Colonic mucosa (tissue), 4 donors: ENCODE data around the gene IFFO2. TPM values are rescaled to one million over a fixed set of nuclear protein-coding genes. Genes with fewer than 3 reads are reported as not detected.
A peak's percentile ranks its signal among the peaks of the same experiment; 100 is the strongest.

ENCODE experiments used
- DNase-seq: peaks from one replicate; pipeline ENCODE4 v3.0.0-alpha.2; 2020
- H3K27ac ChIP-seq: fragments of 200-600 bp; one replicate; pipeline ENCODE4 v1.8.0; 2021
- H3K27me3 ChIP-seq: fragments of 200-600 bp; one replicate; pipeline ENCODE4 v1.8.0; 2021
- H3K36me3 ChIP-seq: fragments of 200-600 bp; one replicate; pipeline ENCODE4 v1.8.0; 2021
- H3K4me1 ChIP-seq: fragments of 200-600 bp; one replicate; pipeline ENCODE4 v1.8.0; 2021; ENCODE audit warnings: mild to moderate bottlenecking
- H3K4me3 ChIP-seq: fragments of 200-600 bp; one replicate; pipeline ENCODE4 v1.8.0; 2021
- H3K9ac ChIP-seq, 2 donors: one replicate each; pipeline ENCODE4 v1.7.0; 2013; ENCODE audit warnings: control low read depth in 2 of 2, low read depth in 2 of 2, low read length in 2 of 2
- H3K9me3 ChIP-seq: fragments of 200-600 bp; one replicate; pipeline ENCODE4 v1.8.0; 2021
- intact Hi-C: fragments of 100-400 bp; cut with DNase I; formaldehyde crosslinking; loops from one replicate; pipeline ENCODE4 v1.14.1; 2022
- total RNA-seq, 2 donors: library from RNA; stranded (reverse); fragmentation: NEBNext Ultra II Directional in 1 of 2; extraction: Animal tissue kit (Norgen Biotek cat#: 25700) in 1 of 2; gene quantifications; one replicate each; pipeline ENCODE4 v1.2.1, GENCODE V29; 2021
- TF ChIP-seq, protein P1 (sequence below): fragments of 200-600 bp; IDR thresholded peaks from one replicate; pipeline ENCODE4 v1.8.0; 2022; ENCODE audit warnings: antibody characterized with exemption, mild to moderate bottlenecking
- donor health status: healthy.
- donor health status: DM: no; HTN: no; CAD: no.
- donor health status: DM: no; HTN: no; CAD: no.

IFFO2 gene
- total RNA-seq, 2 donors from 2014 or later = 5.6 to 14.0 TPM

DNA sequence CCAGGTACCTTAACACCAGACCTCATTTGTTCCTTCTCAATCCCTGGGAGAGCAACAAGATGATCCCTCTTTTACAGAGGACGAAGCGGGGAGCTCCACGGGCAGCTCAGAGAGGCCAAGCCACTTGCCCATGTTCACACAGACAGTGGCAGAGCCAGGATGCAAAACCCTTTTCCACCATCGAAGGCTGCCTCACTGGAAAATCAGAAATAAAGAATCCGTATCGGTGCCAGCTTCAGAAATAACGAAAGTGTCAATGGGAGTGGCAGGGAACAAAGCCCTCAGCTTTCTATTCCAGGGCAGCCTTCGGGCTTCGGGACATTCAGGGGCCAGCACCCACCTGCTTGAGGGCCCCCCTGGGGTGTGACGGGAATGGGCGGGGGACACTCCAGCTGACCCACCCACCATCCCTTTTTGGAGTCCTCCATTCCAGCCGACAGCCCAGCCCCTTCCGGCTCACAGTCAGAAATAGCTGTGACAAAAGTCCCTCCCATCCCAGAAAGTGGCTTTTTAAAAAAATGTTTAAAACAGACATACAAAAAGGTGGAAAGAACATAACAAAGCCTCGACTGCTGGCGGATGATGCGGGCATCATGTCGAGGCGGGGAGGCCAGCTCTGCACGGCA, 6.0 kb downstream of the IFFO2 start:
- intact Hi-C loops = no loop called here
- peak overlapping the region; percentile 16 for H3K4me3 ChIP-seq
- H3K9me3 ChIP-seq = no peaks in the 10 kb centered on the region
- H3K4me1 ChIP-seq = peaks cover 14% of the 10 kb centered on the region
- no peak for DNase-seq
- peak overlapping the region; percentile 5 to 35 for H3K9ac ChIP-seq
- H3K36me3 ChIP-seq = no peaks in the 10 kb centered on the region
- no peaks in the 10 kb centered on the region for H3K27me3 ChIP-seq
- H3K27ac ChIP-seq = peak overlapping the region; percentile 75
- TF ChIP-seq, protein P1, sequence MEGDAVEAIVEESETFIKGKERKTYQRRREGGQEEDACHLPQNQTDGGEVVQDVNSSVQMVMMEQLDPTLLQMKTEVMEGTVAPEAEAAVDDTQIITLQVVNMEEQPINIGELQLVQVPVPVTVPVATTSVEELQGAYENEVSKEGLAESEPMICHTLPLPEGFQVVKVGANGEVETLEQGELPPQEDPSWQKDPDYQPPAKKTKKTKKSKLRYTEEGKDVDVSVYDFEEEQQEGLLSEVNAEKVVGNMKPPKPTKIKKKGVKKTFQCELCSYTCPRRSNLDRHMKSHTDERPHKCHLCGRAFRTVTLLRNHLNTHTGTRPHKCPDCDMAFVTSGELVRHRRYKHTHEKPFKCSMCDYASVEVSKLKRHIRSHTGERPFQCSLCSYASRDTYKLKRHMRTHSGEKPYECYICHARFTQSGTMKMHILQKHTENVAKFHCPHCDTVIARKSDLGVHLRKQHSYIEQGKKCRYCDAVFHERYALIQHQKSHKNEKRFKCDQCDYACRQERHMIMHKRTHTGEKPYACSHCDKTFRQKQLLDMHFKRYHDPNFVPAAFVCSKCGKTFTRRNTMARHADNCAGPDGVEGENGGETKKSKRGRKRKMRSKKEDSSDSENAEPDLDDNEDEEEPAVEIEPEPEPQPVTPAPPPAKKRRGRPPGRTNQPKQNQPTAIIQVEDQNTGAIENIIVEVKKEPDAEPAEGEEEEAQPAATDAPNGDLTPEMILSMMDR = no peak

DNA sequence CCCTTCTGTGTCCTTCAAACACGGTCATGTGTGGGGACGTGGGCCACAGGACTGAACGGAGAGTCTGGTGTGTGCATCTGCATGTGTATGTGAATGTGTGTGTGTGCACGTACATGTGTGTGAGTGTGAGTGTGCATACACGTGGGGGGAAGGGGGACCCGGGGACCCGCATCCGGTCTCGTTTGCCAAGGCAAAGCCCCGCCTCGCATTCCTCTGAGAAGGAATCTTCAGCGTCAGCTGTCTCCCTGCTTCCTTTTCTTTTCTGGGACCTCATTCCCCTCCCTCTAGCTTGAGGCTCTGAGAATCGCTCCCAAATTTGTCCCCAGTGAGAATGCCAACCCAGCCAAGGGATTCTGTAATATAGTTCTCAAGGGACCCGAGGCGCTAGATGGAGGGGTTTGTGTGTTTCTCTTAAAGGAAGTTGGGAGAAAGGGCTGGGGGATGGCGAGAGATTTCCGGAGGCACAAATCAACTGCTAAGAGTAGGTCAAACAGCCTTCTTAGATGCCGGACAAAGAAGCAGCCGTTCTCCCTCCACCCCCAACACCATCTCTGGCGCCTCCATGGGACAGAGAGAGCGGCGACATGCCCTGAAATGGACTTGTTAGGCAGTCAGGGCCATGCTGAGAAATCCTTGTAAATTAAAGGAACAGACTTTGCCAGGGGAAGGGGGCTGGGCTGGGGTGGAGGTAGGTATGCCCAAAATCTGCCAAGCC, 6.6 kb downstream of the IFFO2 start:
- Histone ChIP-seq H3K27me3 (no peaks in the 10 kb centered on the region), H3K9ac (peak overlapping the region; percentile 17 to 35), H3K4me3 (no peak overlapping the region), H3K27ac (peak overlapping the region; percentile 75), H3K36me3 (no peaks in the 10 kb centered on the region), H3K9me3 (no peaks in the 10 kb centered on the region), H3K4me1 (peaks cover 19% of the 10 kb centered on the region)
- TF ChIP-seq, protein P1 = no peak
- DNase-seq = no peak
- intact Hi-C loops = no loop called here

DNA sequence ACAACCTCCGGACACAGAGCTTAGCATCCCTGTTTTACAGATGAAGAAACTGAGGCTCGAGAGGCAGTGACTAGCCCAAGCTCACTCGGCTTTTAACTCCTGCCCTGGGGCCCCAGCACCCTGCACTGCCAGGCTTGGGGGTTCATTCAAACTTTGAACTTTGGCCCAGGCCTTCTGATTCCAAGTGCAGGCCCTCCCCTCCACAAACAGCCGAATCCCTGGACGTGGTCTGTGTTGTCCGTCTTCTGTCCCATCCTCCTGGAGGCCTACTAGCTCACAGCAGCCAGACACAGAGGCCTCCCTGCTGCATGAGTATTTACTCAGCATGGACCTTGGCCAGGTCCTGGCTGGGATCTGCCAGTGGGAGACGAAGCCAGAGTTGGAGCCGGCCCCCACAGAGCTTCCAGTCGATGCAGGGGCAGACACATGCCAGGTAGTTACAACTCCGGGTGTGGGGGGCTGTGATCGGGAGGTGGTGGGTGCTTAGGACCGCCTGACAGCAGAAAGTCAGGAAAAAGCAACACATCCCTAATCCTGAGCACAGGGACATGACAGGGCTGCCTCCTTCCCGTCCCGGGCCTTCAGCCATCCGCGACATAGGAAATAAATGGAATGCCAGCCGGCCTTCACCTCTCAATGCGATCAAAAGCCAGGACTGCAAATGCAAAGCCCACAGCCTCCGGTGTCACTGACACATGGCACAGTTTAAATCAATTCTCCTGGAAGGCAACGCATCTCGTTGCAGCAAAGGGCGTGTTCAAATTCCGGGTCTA, 7.4 kb downstream of the IFFO2 start:
- Histone ChIP-seq H3K4me1 (peaks cover 15% of the 10 kb centered on the region), H3K27ac (peak overlapping the region; percentile 75), H3K9me3 (no peaks in the 10 kb centered on the region), H3K4me3 (no peak overlapping the region), H3K9ac (peak overlapping the region; percentile 17 to 35), H3K27me3 (no peaks in the 10 kb centered on the region), H3K36me3 (no peaks in the 10 kb centered on the region)
- TF ChIP-seq, protein P1 = no peak
- DNase-seq = peak; percentile 50
- intact Hi-C loops = no loop called here

DNA sequence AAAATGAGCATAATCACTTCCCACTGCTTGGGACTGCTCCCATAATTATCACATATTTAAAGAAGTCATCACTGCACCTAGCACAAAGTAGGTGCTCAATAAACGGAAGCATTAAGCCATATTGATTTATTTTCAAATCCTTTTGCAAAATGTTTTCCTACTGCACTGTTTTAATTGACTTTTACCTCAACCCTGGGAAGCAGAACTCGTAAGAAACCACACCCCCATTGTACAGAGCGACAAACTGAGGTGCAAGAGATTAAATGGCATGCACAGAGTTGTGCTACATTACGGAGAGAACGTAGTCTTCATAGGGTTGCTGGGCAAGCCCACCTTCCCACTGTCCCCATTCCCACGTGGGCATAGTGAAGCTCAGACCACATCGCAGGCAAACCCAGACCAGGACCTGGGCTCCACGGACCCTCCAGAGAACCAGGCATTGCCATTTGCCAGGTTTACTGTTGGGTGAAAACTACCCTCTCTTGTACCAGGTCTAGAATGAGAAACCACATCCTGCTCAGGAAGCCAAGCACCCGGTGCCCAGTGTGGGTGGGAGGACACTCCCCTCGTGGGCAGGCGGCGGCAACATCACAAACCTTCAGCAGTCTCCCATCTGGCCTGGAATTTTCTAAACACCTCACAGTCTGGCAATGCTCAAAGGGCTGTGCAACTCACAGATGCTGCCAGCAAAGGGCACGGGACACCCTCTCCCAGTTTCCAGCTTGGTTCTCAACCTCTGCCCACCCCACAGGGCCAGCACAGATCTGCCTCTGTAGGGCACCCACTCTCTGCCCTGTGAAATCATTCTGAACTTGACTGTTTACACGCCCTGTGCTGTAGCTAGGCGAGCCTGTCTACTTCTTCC, 8.2 kb downstream of the IFFO2 start:
- no peaks in the 10 kb centered on the region for H3K36me3 ChIP-seq
- DNase-seq = no peak
- H3K4me3 ChIP-seq = no peak overlapping the region
- peak overlapping the region; percentile 34 for H3K27ac ChIP-seq
- H3K9me3 ChIP-seq = no peaks in the 10 kb centered on the region
- peaks cover 11% of the 10 kb centered on the region for H3K4me1 ChIP-seq
- TF ChIP-seq, protein P1 = no peak
- intact Hi-C loops = no loop called here
- H3K9ac ChIP-seq = no peak overlapping the region
- no peaks in the 10 kb centered on the region for H3K27me3 ChIP-seq

DNA sequence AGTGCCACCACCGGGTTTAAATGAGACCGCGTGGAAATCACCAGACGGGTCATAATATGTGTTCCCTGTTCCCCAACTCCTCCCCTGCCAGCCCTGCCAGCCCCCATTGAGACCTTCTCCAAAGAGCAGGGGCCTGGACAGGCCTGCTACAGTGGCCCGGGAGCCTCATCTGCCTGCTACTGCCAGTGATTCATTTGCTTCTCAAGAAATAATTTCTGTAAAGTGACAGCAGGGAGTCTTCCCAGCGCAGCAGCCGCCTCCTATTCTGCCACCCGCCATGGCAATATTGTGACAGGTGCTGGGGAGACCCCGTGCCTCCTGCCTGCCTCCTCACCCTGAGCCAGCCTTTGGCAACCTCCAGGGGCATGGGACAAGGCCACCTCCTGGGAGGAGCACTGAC, 8.9 kb downstream of the IFFO2 start:
- TF ChIP-seq, protein P1 = no peak
- DNase-seq = no peak
- intact Hi-C loops = no loop called here
- H3K9me3 ChIP-seq = no peaks in the 10 kb centered on the region
- H3K27me3 ChIP-seq = no peaks in the 10 kb centered on the region
- H3K27ac ChIP-seq = no peak overlapping the region
- no peaks in the 10 kb centered on the region for H3K36me3 ChIP-seq
- no peak overlapping the region for H3K4me3 ChIP-seq
- H3K4me1 ChIP-seq = peaks cover 11% of the 10 kb centered on the region
- H3K9ac ChIP-seq = no peak overlapping the region
